ENCODE data around the gene KIF6.

- no peak for TF ChIP-seq CTCF (IDR thresholded peaks at IDR 0.05; ENCODE audit: insufficient read depth, low read length)
- TF ChIP-seq POLR2AphosphoS5 (IDR thresholded peaks at IDR 0.05; ENCODE audit: low read depth): no peak
- TF ChIP-seq REST (IDR thresholded peaks at IDR 0.05; ENCODE audit: insufficient replicate concordance, low read depth): no peak
- TF ChIP-seq GABPA (IDR thresholded peaks at IDR 0.05; ENCODE audit: low read depth): no peak
- TF ChIP-seq SPI1 (IDR thresholded peaks at IDR 0.05; ENCODE audit: borderline replicate concordance, low read depth): no peak
Observed at GRCh38 chr6:39498096-39498495, 227.1 kb downstream of the KIF6 start.
